GM18873 (cell line): ENCODE measurements around the gene HNRNPAB.

Experiments
- ATAC-seq: cut with Tn5 transposase; IDR thresholded peaks from one replicate; pipeline ENCODE4 v1.9.1; 2021; ENCODE audit warnings: mild to moderate bottlenecking, moderate library complexity, moderate number of reproducible peaks; ENCODE audit not compliant: unreplicated experiment, low FRiP score

HNRNPAB gene

GRCh38 chr5:178211095-178212048, 7.0 kb downstream of the HNRNPAB start:
- ATAC-seq: no peak

DNA sequence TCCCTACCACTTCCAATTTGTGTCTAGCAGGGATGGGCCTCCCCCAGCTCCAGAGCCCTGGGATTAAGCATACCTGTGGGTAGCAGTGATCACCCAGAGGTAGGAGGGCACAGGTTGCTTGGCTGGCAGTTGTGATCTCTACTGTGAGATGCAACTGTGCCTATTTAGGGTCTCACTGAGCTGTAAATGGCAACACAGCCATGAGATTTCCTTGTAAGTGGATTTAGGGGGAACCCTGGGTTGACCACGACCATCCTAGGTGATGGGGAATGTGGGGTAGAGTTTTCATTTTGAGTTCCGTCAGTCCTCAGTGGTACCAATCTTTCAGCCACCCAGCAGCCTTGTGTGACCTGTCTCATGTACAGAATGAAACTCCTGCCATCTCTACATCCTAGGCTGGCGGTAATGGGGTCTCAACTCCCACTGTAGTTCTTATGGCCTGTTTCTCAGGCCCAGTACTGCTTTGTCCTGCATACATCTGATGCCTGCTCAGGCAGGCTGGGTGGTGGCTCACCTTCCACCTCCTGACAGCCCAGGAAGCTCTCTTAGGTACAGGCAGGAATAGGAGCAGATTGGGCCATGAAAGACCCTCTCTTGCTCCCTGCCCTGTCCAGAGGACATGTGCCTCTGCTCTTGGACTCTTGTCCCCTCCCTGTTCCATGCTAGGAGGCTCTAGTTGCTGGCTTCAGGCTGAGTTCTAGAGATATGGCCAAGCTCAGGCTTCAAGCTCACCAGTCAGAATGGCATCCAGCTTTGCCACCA, 8.1 kb downstream of the HNRNPAB start:
- no peak for ATAC-seq

- no peak for ATAC-seq
Measured at GRCh38 chr5:178213003-178213461, 8.7 kb downstream of the HNRNPAB start.

DNA sequence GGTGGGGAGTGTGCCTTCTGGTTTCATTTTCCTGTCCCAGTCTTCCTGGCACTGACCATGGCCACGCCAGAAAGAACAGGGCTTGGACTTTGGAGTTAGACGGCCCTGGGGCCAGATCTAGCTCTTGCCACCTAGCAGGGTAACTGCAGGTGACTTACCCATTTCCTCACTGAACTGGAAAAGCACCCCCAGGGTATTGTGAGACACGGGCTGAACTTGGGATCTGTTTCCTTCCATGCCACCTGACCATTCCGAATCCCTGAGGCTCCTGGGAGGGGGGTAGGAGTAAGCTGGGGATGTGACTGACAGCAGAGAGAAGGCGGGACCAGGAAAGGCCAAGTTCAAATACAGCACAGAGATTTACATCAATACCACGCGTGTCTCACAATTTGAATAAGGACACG, 9.4 kb downstream of the HNRNPAB start:
- ATAC-seq: no peak

GRCh38 chr5:178214160-178214803, 9.9 kb downstream of the HNRNPAB start:
- ATAC-seq: no peak

GRCh38 chr5:178215280-178216002, 11.1 kb downstream of the HNRNPAB start:
- no peak for ATAC-seq

GRCh38 chr5:178216088-178216534, 11.8 kb downstream of the HNRNPAB start:
- no peak for ATAC-seq

DNA sequence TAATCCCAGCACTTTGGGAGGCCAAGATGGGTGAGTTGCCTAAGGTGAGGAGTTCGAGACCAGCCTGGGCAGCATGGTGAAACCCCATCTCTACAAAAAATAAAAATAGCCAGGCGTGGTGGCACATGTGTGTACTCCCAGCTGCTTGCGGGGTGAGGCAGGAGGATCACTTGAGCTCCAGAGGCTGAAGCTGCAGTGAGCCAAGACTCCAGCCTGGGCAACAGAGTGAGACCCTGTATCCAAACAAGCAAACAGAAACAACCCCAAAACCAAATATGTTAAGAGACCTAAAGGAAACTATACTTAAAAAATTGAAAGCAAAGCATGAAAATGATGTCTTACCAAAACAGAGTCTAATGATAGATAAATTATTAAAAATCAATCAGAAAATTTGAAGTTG, 12.4 kb downstream of the HNRNPAB start:
- no peak for ATAC-seq

DNA sequence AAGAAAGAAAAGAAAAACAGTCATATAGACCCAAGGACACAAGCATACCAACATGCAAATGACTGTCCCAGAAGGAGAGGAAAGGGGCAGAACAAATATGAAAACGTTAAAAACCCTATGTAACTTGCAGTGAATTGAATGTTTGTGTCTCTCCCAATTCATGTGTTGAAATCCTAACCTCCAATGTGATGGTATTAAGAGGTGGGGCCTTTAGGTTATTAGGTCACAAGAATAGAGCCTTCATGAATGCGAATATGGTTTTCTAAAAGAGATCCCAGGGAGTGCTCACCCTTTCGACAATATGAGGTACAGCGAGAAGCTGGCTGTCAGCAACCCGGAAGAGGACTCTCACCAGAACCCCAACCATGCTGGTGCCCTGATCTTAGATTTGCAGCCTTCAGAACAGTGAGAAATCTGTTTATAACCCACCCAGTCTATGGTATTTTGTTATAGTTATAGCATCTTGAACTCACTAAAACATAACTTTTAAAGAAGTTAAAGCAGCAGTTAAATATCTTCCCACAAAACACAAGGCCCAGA, 14.0 kb downstream of the HNRNPAB start:
- no peak for ATAC-seq

- no peak for ATAC-seq
Measured at GRCh38 chr5:178218827-178219226, 14.5 kb downstream of the HNRNPAB start.

GRCh38 chr5:178221282-178221681, 16.9 kb downstream of the HNRNPAB start:
- no peak for ATAC-seq

DNA sequence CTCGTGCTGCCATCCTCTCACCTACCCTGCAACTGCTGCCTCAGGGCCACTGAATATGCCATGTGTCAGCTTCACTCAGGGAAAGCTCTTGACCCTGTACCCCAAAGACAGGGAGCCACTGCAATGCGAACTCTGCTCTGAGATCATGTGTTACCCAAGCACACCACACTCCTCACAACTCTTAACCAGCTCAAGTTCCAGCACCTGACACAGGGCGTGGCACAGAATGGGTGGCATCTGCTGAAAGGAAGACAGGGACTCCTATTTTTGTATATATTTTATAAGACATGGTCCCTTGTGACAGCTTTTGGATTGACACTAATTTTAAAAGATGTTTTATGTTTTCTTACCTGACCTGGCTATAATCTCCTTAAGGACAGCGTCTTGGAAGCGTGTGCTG, 17.5 kb downstream of the HNRNPAB start:
- no peak for ATAC-seq

DNA sequence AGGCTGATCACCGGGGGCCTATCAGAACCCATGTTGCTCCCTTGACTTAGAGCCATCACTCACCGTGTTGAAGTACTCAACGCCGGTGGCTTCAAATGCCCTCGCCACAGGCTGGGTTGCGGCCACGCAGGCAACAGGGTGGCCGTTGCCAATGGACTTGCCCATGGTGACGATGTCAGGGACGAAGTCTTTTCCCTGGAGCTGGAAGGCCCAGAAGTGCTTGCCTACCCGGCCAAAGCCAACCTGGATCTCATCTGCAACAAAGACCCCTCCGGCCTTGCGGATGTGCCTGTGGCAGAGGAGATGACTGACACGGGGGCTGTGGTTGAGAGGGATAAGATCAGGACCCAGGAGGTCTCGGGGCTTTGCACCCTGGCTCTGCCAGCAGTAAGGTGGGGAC, 18.0 kb downstream of the HNRNPAB start:
- no peak for ATAC-seq

DNA sequence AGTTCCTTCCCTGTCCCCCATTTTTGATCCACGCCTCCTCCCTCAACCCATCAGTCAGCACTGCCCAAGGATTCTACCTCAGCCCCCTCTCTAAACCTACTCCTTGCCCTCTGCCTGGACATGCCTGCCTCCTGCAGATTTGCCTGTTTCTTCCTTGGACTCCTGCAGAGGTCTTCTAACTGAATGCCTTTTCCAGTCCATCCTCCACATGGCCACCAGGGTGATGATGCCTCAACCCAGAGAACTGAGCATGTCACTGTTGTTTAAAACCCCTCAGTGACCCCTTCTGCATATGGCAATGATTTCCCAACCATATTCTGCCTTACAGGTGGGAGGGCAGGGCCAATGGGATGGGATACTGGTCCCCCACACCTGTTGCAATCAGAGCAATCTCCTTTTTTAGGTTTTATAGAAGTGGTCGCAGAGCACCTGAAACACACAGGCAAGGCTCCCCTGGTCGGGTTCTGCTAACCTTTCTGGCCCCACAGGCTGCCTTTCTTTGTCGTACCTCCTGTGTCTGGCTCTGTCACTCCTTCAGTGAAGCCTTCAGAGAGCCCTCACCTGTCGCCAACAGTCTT, 19.0 kb downstream of the HNRNPAB start:
- no peak for ATAC-seq

GRCh38 chr5:178223828-178224335, 19.5 kb downstream of the HNRNPAB start:
- ATAC-seq: no peak

GRCh38 chr5:178224403-178224802, 20.1 kb downstream of the HNRNPAB start:
- no peak for ATAC-seq

DNA sequence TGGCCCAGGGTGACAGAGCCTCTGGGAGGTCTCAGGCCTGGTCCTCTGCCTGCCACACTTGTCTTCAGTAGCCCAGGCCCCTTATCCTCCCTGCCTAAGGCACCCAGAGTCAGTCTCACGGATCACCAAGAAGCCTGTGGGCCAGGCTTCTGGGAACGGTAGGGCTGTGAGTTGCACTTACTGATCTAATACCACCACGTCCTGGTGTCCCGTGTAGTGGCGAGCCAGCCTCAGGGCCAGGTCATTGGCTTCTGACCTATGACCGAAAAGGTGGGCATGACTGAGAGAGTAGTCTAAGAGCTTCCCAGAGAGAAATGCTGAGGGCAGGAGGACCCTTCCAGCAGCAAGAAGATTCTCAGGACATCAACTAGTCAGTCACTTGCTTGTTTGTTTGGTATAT, 20.8 kb downstream of the HNRNPAB start:
- no peak for ATAC-seq

DNA sequence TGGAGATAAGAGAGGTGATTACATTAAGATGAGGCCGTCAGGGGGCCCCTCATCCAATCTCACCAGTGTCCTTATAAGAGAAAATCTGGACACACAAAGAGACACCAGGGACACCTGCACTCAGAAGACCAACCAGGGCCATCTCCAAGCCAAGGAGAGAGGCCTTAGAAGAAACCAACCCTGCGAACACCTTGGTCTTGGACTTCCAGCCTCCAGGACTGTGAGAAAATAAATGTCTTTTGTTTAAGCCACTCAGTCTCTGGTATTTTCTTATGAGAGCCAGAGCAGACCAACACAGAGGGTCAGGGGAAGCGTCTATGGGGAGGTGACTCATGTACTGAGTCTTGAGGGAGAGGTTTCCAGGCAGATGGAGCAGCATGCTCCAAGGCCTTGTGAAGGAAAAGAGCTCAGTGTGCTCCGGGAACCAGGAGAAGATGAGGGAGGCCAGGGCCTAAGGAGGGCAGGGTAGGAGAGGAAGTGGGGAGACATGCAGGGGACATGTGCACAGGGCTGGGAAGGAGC, 22.9 kb downstream of the HNRNPAB start:
- ATAC-seq: no peak

- ATAC-seq: no peak
Measured at GRCh38 chr5:178227929-178228328, 23.6 kb downstream of the HNRNPAB start.
